HG03280 (cell line): Measurements from ENCODE around the gene KPNB1.
"Not testable (repeated sequence)": the region's sequence is repeated elsewhere in the genome, so short reads cannot be mapped to it uniquely, and the experiment has no call there.

Source experiments
- ATAC-seq: cut with Tn5 transposase; IDR thresholded peaks from one replicate; pipeline ENCODE4 v1.9.1; 2021; ENCODE audit warnings: mild to moderate bottlenecking, moderate library complexity; ENCODE audit not compliant: unreplicated experiment

Gene KPNB1

GRCh38 chr17:47676510-47677165 is 26.9 kb downstream of the KPNB1 start:
- ATAC-seq: no peak

GRCh38 chr17:47678196-47678595 is 28.5 kb downstream of the KPNB1 start:
- no peak for ATAC-seq

DNA sequence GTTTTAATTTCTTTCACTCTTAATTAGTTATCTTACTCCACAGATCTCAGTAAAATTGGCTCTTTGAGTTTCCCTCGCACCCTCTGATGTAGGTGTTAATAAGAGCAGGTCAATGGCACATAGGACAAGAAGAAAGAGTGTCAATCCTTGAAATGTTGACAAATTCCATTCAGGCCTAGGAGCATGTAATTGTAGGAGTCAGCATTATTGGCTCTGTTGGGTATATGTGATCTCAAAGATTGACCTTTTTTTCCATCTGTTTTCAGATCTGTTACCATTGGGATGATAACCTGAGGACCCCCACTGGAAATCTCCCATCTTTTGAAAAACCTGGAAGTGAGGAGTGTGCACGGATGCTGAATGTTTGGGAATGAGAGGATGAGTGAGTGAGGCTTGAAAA is 32.4 kb downstream of the KPNB1 start:
- ATAC-seq: no peak

DNA sequence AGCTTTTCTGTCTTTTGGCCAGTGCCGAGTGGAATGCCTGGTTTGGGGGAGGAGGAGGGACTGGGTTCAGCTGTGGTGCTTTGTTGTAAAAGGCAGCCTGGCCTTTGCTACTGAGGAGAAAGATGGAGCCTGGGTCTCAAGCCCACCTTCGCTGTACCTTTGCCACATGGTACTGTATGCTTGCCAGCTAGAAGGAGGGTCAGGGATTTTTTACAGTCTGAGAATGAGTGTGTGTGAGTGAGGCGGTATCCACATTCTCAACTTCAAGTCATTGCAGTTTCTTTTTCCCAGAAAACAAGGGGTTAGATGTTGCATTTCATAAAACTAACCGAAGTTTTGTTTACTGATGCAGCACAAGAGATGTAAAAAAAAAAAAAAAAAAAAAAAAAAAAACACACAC is 33.0 kb downstream of the KPNB1 start:
- not testable (repeated sequence) for ATAC-seq

DNA sequence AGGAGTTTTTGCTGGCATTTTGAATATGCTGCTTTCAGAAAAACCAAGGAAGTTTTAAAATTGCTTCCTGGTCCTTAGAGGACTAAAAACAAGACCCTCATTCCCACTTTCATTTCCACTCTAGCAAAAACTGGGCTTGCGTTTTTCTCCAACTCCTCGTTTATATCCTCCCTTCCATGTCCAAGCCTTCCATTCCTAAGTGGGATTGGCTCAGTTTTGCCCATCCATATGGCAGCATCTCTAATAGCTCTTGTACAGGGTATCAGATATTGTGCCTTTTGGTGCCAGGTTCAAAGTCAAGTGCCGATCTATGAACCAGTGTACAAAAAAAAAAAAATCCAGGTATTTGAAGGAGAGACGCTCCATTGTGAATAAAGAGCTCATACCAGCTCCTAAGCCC is 34.3 kb downstream of the KPNB1 start:
- ATAC-seq: no peak

GRCh38 chr17:47684535-47685193 is 34.9 kb downstream of the KPNB1 start:
- ATAC-seq: no peak

- no peak for ATAC-seq
These were observed 36.0 kb downstream of the KPNB1 start for GRCh38 chr17:47685556-47686275.

DNA sequence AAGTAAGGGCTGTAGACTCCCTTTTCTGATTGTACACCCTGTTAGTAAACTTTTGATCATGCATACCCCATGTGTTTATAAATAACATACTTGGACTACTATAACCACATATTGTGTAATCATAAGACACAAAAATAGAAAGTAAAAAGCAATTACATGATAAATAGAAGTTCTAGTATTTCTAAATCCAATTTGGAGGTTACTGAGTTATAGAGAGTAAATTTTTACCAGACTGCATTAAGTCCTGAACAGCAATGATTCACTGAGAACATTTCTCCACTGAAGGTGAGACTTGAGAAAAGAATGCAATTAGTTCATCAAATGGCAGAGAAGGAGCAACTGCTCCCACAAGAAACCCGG is 36.5 kb downstream of the KPNB1 start:
- no peak for ATAC-seq

DNA sequence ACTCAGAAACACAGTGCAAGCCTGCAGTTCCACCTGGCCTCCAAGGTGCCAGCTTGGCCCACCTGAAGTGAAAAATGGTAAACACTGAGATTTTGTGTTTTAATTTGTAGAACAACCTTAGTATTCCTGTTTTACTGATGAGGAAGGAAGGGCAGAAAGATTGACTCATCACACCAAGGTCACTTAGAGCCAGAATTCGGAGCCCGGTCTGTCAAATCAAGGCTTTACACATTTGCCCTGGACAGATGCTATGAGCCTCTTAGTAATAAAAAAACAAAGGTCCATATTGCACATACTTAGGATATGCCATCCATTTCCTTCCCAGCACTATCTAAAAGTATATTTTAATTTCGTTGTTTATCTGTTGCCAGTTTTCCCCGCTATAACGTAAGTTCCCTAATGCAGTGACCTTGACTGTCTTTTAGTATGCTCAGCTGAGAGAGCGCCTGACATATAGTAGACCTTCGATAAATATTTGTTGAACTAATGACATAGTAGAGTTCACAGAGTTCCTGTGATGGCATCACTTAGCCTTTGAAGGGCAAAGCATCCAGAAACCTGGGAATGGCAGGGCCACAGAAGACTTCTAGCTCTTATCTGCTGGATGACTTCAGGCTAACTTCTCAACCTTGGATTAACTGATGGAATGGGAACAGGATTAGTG is 37.1 kb downstream of the KPNB1 start:
- no peak for ATAC-seq

DNA sequence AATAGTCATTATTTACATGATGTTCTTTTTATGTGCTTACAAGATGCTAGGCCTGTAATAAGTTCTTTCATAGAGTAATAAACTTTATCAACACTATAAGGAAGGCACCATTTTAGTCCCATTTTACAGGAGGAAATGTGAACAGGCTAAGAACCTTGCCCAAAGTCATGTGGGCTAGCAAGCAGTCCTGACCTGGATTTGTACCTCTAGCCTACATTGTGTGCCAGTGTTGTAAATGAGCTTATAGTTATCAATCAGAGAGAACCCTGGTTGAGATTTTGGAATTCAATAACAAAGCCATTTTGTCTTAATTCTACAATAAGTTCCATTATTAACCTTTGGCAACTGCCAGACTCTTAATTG is 37.6 kb downstream of the KPNB1 start:
- ATAC-seq: no peak

GRCh38 chr17:47687748-47688147 is 38.0 kb downstream of the KPNB1 start:
- no peak for ATAC-seq

DNA sequence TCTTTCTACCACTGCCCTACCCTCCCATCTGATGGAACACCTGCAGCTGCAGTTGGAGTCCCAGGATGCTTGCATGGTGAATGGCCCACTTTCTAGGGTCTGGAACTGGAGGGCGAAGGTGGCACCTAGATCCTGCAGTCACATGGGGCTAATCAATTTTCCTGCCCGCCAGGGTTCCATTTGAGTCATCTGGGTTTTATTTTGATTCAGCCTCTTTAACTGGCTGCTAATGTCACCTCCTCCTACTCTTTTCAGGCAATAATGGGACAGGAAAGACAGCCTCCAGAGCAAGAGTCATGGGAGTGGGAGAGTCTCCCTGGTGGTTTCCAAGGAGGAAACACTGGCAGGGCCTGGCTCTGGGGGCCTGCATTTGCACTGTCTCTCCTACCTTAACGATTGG is 40.4 kb downstream of the KPNB1 start:
- ATAC-seq: no peak

GRCh38 chr17:47692137-47692894 is 42.6 kb downstream of the KPNB1 start:
- ATAC-seq: no peak

GRCh38 chr17:47692895-47693730 is 43.4 kb downstream of the KPNB1 start:
- ATAC-seq: no peak

GRCh38 chr17:47693731-47694580 is 44.2 kb downstream of the KPNB1 start, which contains the start of gene TBKBP1:
TSS of gene TBKBP1 (plus strand) at chr17:47694161. CDS start at chr17:47696113, 1,952 bp downstream.
- ATAC-seq: no peak

GRCh38 chr17:47694581-47695428 is 45.1 kb downstream of the KPNB1 start:
- ATAC-seq: no peak

GRCh38 chr17:47695429-47696376 is 46.0 kb downstream of the KPNB1 start:
- ATAC-seq: no peak
